ENCODE measurements around the gene TIMP4.

The TIMP4 gene

GRCh38 chr3:12158387-12159226 lies at the start of gene TIMP4:
TIMP4 (minus strand) TSS chr3:12158912; CDS start chr3:12158840, 72 bp downstream.
- peak; percentile 74 for DNase-seq (ENCODE audit: low read depth, low spot score)
- H3K4me3 ChIP-seq (ENCODE audit: insufficient read length, low read depth), result peak within 1 kb of the TSS; percentile 49
- TF ChIP-seq ZNF274 (IDR thresholded peaks at IDR 0.05; ENCODE audit: low read depth, low read length), result no peak
- no peak for TF ChIP-seq YY1 (IDR thresholded peaks at IDR 0.05; ENCODE audit: insufficient read depth, insufficient read length)
- TF ChIP-seq SUZ12 (IDR thresholded peaks at IDR 0.05; ENCODE audit: extremely low read depth, insufficient read depth, insufficient read length), result no peak
- H3K4me1 ChIP-seq (ENCODE audit: insufficient read depth, insufficient read length), result peaks cover 14% of the 10 kb centered on the region
- no peaks in the 10 kb centered on the region for H3K27me3 ChIP-seq (ENCODE audit: insufficient read depth, insufficient read length)
- H3K9me3 ChIP-seq (ENCODE audit: insufficient read depth, low read length), result no peaks in the 10 kb centered on the region
- peak within 1 kb of the TSS; percentile 79 for H3K9ac ChIP-seq (ENCODE audit: insufficient read length, low read depth)
- H3K36me3 ChIP-seq (ENCODE audit: insufficient read depth, insufficient read length, low read length), result peaks cover 31% of the 10 kb centered on the region

GRCh38 chr3:12205171-12205570 lies 46.5 kb upstream of the TIMP4 start:
- Histone ChIP-seq H3K9ac (ENCODE audit: insufficient read length, low read depth) (no peak overlapping the region), H3K36me3 (ENCODE audit: insufficient read depth, insufficient read length, low read length) (no peaks in the 10 kb centered on the region), H3K4me3 (ENCODE audit: insufficient read length, low read depth) (no peak overlapping the region), H3K27me3 (ENCODE audit: insufficient read depth, insufficient read length) (no peaks in the 10 kb centered on the region), H3K9me3 (ENCODE audit: insufficient read depth, low read length) (peaks cover 15% of the 10 kb centered on the region; the same call in 1 of the 2 replicates), H3K4me1 (ENCODE audit: insufficient read depth, insufficient read length) (no peaks in the 10 kb centered on the region)
- TF ChIP-seq ZNF274 (IDR thresholded peaks at IDR 0.05; ENCODE audit: low read depth, low read length), result no peak
- no peak for TF ChIP-seq SUZ12 (IDR thresholded peaks at IDR 0.05; ENCODE audit: extremely low read depth, insufficient read depth, insufficient read length)
- TF ChIP-seq YY1 (IDR thresholded peaks at IDR 0.05; ENCODE audit: insufficient read depth, insufficient read length), result no peak
- no peak for DNase-seq (ENCODE audit: low read depth, low spot score)

GRCh38 chr3:12201813-12202212 lies 43.1 kb upstream of the TIMP4 start:
- Histone ChIP-seq H3K9ac (ENCODE audit: insufficient read length, low read depth) (no peak overlapping the region), H3K9me3 (ENCODE audit: insufficient read depth, low read length) (peaks cover 4% of the 10 kb centered on the region; the same call in 1 of the 2 replicates), H3K27me3 (ENCODE audit: insufficient read depth, insufficient read length) (no peaks in the 10 kb centered on the region), H3K4me1 (ENCODE audit: insufficient read depth, insufficient read length) (no peaks in the 10 kb centered on the region), H3K4me3 (ENCODE audit: insufficient read length, low read depth) (no peak overlapping the region), H3K36me3 (ENCODE audit: insufficient read depth, insufficient read length, low read length) (no peaks in the 10 kb centered on the region)
- DNase-seq (ENCODE audit: low read depth, low spot score), result no peak
- TF ChIP-seq YY1 (IDR thresholded peaks at IDR 0.05; ENCODE audit: insufficient read depth, insufficient read length), result no peak
- TF ChIP-seq SUZ12 (IDR thresholded peaks at IDR 0.05; ENCODE audit: extremely low read depth, insufficient read depth, insufficient read length), result no peak
- TF ChIP-seq ZNF274 (IDR thresholded peaks at IDR 0.05; ENCODE audit: low read depth, low read length), result no peak

GRCh38 chr3:12198301-12198700 lies 39.6 kb upstream of the TIMP4 start:
- H3K9me3 ChIP-seq (ENCODE audit: insufficient read depth, low read length), result peaks cover 4% of the 10 kb centered on the region; the same call in 1 of the 2 replicates
- no peak overlapping the region for H3K4me3 ChIP-seq (ENCODE audit: insufficient read length, low read depth)
- TF ChIP-seq YY1 (IDR thresholded peaks at IDR 0.05; ENCODE audit: insufficient read depth, insufficient read length) (no peak), ZNF274 (IDR thresholded peaks at IDR 0.05; ENCODE audit: low read depth, low read length) (no peak), SUZ12 (IDR thresholded peaks at IDR 0.05; ENCODE audit: extremely low read depth, insufficient read depth, insufficient read length) (no peak)
- no peak for DNase-seq (ENCODE audit: low read depth, low spot score)
- no peaks in the 10 kb centered on the region for H3K4me1 ChIP-seq (ENCODE audit: insufficient read depth, insufficient read length)
- no peak overlapping the region for H3K9ac ChIP-seq (ENCODE audit: insufficient read length, low read depth)
- no peaks in the 10 kb centered on the region for H3K27me3 ChIP-seq (ENCODE audit: insufficient read depth, insufficient read length)
- H3K36me3 ChIP-seq (ENCODE audit: insufficient read depth, insufficient read length, low read length), result no peaks in the 10 kb centered on the region

GRCh38 chr3:12197475-12197874 lies 38.8 kb upstream of the TIMP4 start:
- H3K9me3 ChIP-seq (ENCODE audit: insufficient read depth, low read length), result peaks cover 4% of the 10 kb centered on the region; the same call in 1 of the 2 replicates
- TF ChIP-seq SUZ12 (IDR thresholded peaks at IDR 0.05; ENCODE audit: extremely low read depth, insufficient read depth, insufficient read length), result no peak
- TF ChIP-seq ZNF274 (IDR thresholded peaks at IDR 0.05; ENCODE audit: low read depth, low read length), result no peak
- TF ChIP-seq YY1 (IDR thresholded peaks at IDR 0.05; ENCODE audit: insufficient read depth, insufficient read length), result no peak
- no peaks in the 10 kb centered on the region for H3K36me3 ChIP-seq (ENCODE audit: insufficient read depth, insufficient read length, low read length)
- DNase-seq (ENCODE audit: low read depth, low spot score), result no peak
- H3K9ac ChIP-seq (ENCODE audit: insufficient read length, low read depth), result no peak overlapping the region
- no peak overlapping the region for H3K4me3 ChIP-seq (ENCODE audit: insufficient read length, low read depth)
- no peaks in the 10 kb centered on the region for H3K4me1 ChIP-seq (ENCODE audit: insufficient read depth, insufficient read length)
- H3K27me3 ChIP-seq (ENCODE audit: insufficient read depth, insufficient read length), result no peaks in the 10 kb centered on the region

- TF ChIP-seq SUZ12 (IDR thresholded peaks at IDR 0.05; ENCODE audit: extremely low read depth, insufficient read depth, insufficient read length) (no peak), YY1 (IDR thresholded peaks at IDR 0.05; ENCODE audit: insufficient read depth, insufficient read length) (no peak), ZNF274 (IDR thresholded peaks at IDR 0.05; ENCODE audit: low read depth, low read length) (no peak)
- Histone ChIP-seq H3K4me1 (ENCODE audit: insufficient read depth, insufficient read length) (no peaks in the 10 kb centered on the region), H3K9me3 (ENCODE audit: insufficient read depth, low read length) (no peaks in the 10 kb centered on the region), H3K36me3 (ENCODE audit: insufficient read depth, insufficient read length, low read length) (no peaks in the 10 kb centered on the region), H3K27me3 (ENCODE audit: insufficient read depth, insufficient read length) (no peaks in the 10 kb centered on the region), H3K9ac (ENCODE audit: insufficient read length, low read depth) (no peak overlapping the region), H3K4me3 (ENCODE audit: insufficient read length, low read depth) (no peak overlapping the region)
- no peak for DNase-seq (ENCODE audit: low read depth, low spot score)
These were observed 38.0 kb upstream of the TIMP4 start for GRCh38 chr3:12196684-12197083.

- Histone ChIP-seq H3K9ac (ENCODE audit: insufficient read length, low read depth) (no peak overlapping the region), H3K4me3 (ENCODE audit: insufficient read length, low read depth) (no peak overlapping the region), H3K36me3 (ENCODE audit: insufficient read depth, insufficient read length, low read length) (no peaks in the 10 kb centered on the region), H3K4me1 (ENCODE audit: insufficient read depth, insufficient read length) (no peaks in the 10 kb centered on the region), H3K9me3 (ENCODE audit: insufficient read depth, low read length) (no peaks in the 10 kb centered on the region), H3K27me3 (ENCODE audit: insufficient read depth, insufficient read length) (no peaks in the 10 kb centered on the region)
- DNase-seq (ENCODE audit: low read depth, low spot score), result peak; percentile 28
- no peak for TF ChIP-seq ZNF274 (IDR thresholded peaks at IDR 0.05; ENCODE audit: low read depth, low read length)
- no peak for TF ChIP-seq YY1 (IDR thresholded peaks at IDR 0.05; ENCODE audit: insufficient read depth, insufficient read length)
- TF ChIP-seq SUZ12 (IDR thresholded peaks at IDR 0.05; ENCODE audit: extremely low read depth, insufficient read depth, insufficient read length), result no peak
These were observed 36.5 kb upstream of the TIMP4 start for GRCh38 chr3:12195231-12195630.
